ENCODE data around the gene NECAB3.

- TF ChIP-seq POLR2A (IDR thresholded peaks at IDR 0.05) (no peak), CTCF (IDR thresholded peaks at IDR 0.05) (no peak)
These were observed 62.2 kb downstream of the NECAB3 start for GRCh38 chr20:33612001-33612400.

Data from uterus (tissue), 2 donors.